OCI-LY1 (cell line): ENCODE results near the gene LY9.

Experiments
- CTCF ChIP-seq: fragments of 200-600 bp; sonication (generic), shearing (Covaris generic); IDR thresholded peaks from 2 replicates; pipeline ENCODE4 v1.5.1; 2017; ENCODE audit warnings: mild to moderate bottlenecking, antibody characterized with exemption, low read length, moderate library complexity, mixed read lengths
- EZH2 ChIP-seq: fragments of 200-600 bp; sonication (generic), shearing (Covaris generic); IDR thresholded peaks from 2 replicates; pipeline ENCODE4 v1.8.0; 2017; ENCODE audit warnings: borderline replicate concordance, mixed run types, mild to moderate bottlenecking, antibody characterized with exemption, low read length, moderate library complexity, mixed read lengths

GRCh38 chr1:160806109-160806665 is 10.2 kb downstream of the LY9 start:
- TF ChIP-seq CTCF (no peak; the same call in 1 of the 2 replicates), EZH2 (no peak)
